ENCODE data around the gene SMIM32.

SMIM32 gene

DNA sequence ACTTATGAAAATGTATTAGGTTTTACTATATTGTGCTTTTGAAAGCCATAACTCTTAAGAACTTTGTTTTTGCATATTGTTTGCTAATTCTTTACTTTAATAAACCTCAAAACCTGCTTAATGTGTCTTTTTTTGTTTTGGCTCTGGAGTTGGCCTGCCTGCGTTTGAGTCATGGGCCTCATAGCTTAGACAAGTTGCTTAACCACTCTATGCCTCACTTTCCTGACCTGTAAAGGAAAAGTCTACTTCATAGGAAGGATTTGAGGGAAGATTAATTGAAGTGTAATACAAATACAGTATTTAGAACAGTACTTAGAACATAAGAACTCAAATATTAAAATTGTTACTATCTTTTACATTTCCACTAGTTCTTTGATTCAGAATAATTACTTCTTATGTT, 10.3 kb downstream of the SMIM32 start:
- peaks cover 38% of the 10 kb centered on the region for H3K36me3 ChIP-seq (ENCODE audit: insufficient read depth, low read length)
- no peak overlapping the region for H3K9ac ChIP-seq (ENCODE audit: low read depth, low read length)
- H3K9me3 ChIP-seq (ENCODE audit: insufficient read depth, low read depth, low read length): no peaks in the 10 kb centered on the region
- H3K4me1 ChIP-seq (ENCODE audit: insufficient read depth, low read length): no peaks in the 10 kb centered on the region
- H3K4me3 ChIP-seq (ENCODE audit: low read length): no peak overlapping the region
- H3K27me3 ChIP-seq (ENCODE audit: insufficient read depth, low read length): no peaks in the 10 kb centered on the region
- no CpG with 5 or more reads among the region's 1 CpG for WGBS
- H3K27ac ChIP-seq (ENCODE audit: low read depth, low read length): no peak overlapping the region

DNA sequence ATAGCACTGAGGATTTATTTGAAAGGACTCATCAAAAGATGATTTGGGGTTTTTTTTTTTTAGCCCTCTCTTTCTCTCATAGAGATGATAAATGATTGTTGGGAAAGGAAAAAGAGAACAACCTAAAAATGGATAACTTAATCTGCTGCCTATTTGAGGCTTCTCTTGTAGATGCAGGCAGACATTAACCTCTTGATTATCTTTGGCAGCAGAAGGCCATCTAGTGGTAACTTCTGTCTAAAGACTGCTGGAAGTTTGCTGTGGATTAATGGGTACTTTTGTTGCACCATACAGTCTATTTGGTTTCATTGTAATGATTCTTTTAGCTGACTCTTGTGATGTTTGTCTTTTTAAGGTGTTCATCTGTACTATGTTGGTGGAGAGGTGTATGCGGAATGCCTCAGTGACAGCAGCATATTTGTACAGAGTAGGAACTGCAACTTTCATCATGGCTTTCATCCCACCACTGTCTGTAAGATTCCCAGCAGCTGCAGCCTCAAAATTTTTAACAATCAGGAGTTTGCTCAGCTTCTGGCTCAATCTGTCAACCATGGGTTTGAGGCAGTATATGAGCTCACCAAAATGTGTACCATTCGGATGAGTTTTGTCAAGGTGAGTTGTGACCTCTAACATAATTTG, 18.8 kb downstream of the SMIM32 start:
- Histone ChIP-seq H3K27ac (ENCODE audit: low read depth, low read length) (no peak overlapping the region), H3K9ac (ENCODE audit: low read depth, low read length) (no peak overlapping the region), H3K9me3 (ENCODE audit: insufficient read depth, low read depth, low read length) (no peaks in the 10 kb centered on the region), H3K4me3 (ENCODE audit: low read length) (no peak overlapping the region), H3K36me3 (ENCODE audit: insufficient read depth, low read length) (peaks cover 77% of the 10 kb centered on the region), H3K4me1 (ENCODE audit: insufficient read depth, low read length) (no peaks in the 10 kb centered on the region), H3K27me3 (ENCODE audit: insufficient read depth, low read length) (no peaks in the 10 kb centered on the region)
- 100% methylated on average over 2 of the region's 2 CpGs for WGBS

DNA sequence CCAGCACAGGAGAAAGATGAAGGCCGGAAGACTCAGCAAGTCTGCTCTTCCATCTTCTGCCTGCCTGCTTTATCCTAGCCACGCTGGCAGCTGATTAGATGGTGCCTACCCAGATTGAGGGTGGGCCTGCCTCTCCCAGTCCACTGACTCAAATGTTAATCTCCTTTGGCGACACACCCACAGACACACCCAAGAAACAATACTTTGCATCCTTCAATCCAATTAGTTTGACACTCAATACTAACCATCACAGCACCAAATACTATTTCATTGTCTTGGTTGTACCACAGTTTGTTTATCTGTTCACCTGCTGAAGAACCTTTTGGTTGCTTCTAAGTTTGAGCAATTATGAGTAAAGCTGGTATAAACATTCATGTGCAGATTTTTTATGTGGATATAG, 23.7 kb downstream of the SMIM32 start:
- H3K4me3 ChIP-seq (ENCODE audit: low read length): no peak overlapping the region
- no peak overlapping the region for H3K27ac ChIP-seq (ENCODE audit: low read depth, low read length)
- H3K9ac ChIP-seq (ENCODE audit: low read depth, low read length): no peak overlapping the region
- H3K36me3 ChIP-seq (ENCODE audit: insufficient read depth, low read length): peaks cover 77% of the 10 kb centered on the region
- WGBS: 96% methylated on average over 3 of the region's 3 CpGs
- H3K4me1 ChIP-seq (ENCODE audit: insufficient read depth, low read length): no peaks in the 10 kb centered on the region
- H3K9me3 ChIP-seq (ENCODE audit: insufficient read depth, low read depth, low read length): no peaks in the 10 kb centered on the region
- no peaks in the 10 kb centered on the region for H3K27me3 ChIP-seq (ENCODE audit: insufficient read depth, low read length)

DNA sequence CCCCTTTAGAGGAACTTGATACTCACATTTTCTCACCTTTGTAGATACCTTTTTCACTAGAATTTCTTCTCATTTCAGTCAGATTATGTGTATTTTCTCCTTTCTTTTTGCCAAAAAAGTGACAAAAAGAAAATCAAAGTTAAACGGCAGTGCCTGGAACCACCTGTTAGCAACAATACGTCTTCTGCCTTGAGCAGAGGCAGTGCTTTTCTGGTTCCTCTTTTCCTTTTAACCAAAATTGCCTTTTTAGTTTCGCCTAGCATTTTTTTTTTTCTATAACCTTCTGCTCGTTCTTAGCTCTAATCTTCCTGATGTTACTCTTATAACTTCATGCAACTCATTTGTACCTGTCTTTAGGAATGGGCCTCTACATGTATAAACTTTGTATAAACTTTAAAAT, 26.1 kb downstream of the SMIM32 start:
- Histone ChIP-seq H3K4me1 (ENCODE audit: insufficient read depth, low read length) (no peaks in the 10 kb centered on the region), H3K36me3 (ENCODE audit: insufficient read depth, low read length) (peaks cover 81% of the 10 kb centered on the region), H3K27me3 (ENCODE audit: insufficient read depth, low read length) (no peaks in the 10 kb centered on the region), H3K4me3 (ENCODE audit: low read length) (no peak overlapping the region), H3K9ac (ENCODE audit: low read depth, low read length) (no peak overlapping the region), H3K27ac (ENCODE audit: low read depth, low read length) (no peak overlapping the region), H3K9me3 (ENCODE audit: insufficient read depth, low read depth, low read length) (no peaks in the 10 kb centered on the region)
- WGBS: 93% methylated on average over 4 of the region's 4 CpGs

DNA sequence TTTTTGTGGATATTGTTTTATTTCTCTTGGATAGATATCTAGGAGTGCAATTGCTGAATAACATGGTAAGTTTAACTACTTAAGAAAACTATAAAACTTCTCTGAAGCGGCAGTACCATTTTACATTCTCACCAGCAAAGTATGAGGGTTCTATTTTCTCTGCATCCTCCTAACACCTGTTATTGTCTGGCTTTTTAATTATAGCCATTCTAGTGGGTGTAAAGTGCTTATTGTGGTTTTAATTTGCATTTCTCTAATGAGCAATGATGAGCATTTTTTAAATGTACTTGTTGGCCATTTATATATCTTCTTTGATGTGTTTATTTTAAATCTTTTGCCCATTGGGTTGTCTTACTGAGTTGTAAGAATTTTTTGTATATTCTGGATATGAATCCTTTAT, 28.7 kb downstream of the SMIM32 start:
- Histone ChIP-seq H3K27me3 (ENCODE audit: insufficient read depth, low read length) (no peaks in the 10 kb centered on the region), H3K4me3 (ENCODE audit: low read length) (no peak overlapping the region), H3K27ac (ENCODE audit: low read depth, low read length) (no peak overlapping the region), H3K9me3 (ENCODE audit: insufficient read depth, low read depth, low read length) (no peaks in the 10 kb centered on the region), H3K4me1 (ENCODE audit: insufficient read depth, low read length) (no peaks in the 10 kb centered on the region), H3K36me3 (ENCODE audit: insufficient read depth, low read length) (peaks cover 89% of the 10 kb centered on the region), H3K9ac (ENCODE audit: low read depth, low read length) (no peak overlapping the region)
- no CpG with 5 or more reads among the region's 1 CpG for WGBS

DNA sequence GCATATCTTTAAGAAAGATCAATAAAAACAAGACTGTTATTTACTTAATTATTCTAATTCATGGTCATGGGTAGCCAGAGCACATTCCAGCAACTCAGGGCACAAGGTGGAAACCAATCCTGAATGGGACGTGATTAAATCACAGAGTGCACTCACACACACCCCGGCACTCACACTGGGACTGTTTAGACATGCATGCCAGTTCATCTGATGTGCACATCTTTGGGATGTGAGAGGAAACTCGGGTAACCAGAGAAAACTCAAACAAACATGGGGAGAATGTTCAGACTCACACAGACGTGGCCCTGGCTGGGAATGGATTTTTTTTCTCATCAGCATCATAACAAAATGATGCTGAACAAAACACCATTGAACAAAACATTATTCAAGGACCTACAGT, 31.0 kb downstream of the SMIM32 start:
- Histone ChIP-seq H3K4me3 (ENCODE audit: low read length) (no peak overlapping the region), H3K4me1 (ENCODE audit: insufficient read depth, low read length) (no peaks in the 10 kb centered on the region), H3K27me3 (ENCODE audit: insufficient read depth, low read length) (no peaks in the 10 kb centered on the region), H3K27ac (ENCODE audit: low read depth, low read length) (no peak overlapping the region), H3K9ac (ENCODE audit: low read depth, low read length) (no peak overlapping the region), H3K36me3 (ENCODE audit: insufficient read depth, low read length) (peaks cover 83% of the 10 kb centered on the region), H3K9me3 (ENCODE audit: insufficient read depth, low read depth, low read length) (peaks cover 2% of the 10 kb centered on the region; the same call in 1 of the 2 replicates)
- whole genome bisulfite sequencing: 84% methylated on average over 4 of the region's 4 CpGs

DNA sequence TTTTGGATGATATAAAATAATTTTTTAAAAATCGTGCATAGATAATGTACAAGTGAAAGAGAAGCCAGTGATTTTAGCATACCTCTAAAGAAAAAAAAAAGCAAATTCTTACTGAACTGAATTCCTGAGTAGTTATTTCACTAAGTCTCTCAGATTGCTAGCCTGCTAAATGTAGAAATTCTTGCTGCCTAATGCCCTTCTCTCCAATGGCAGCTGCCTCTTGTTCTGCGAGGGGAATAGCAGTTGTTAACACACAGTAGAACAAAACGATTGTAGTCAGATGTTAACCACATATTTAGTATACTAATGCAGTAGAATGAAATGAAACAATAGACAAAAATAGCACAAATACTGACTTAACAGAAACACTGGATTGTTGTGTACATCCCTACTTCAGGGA, 33.5 kb downstream of the SMIM32 start:
- Histone ChIP-seq H3K4me3 (ENCODE audit: low read length) (no peak overlapping the region), H3K9me3 (ENCODE audit: insufficient read depth, low read depth, low read length) (peaks cover 4% of the 10 kb centered on the region; the same call in 1 of the 2 replicates), H3K4me1 (ENCODE audit: insufficient read depth, low read length) (no peaks in the 10 kb centered on the region), H3K27me3 (ENCODE audit: insufficient read depth, low read length) (no peaks in the 10 kb centered on the region), H3K9ac (ENCODE audit: low read depth, low read length) (no peak overlapping the region), H3K36me3 (ENCODE audit: insufficient read depth, low read length) (peaks cover 84% of the 10 kb centered on the region), H3K27ac (ENCODE audit: low read depth, low read length) (no peak overlapping the region)
- 75% methylated on average over 1 of the region's 3 CpGs for WGBS

DNA sequence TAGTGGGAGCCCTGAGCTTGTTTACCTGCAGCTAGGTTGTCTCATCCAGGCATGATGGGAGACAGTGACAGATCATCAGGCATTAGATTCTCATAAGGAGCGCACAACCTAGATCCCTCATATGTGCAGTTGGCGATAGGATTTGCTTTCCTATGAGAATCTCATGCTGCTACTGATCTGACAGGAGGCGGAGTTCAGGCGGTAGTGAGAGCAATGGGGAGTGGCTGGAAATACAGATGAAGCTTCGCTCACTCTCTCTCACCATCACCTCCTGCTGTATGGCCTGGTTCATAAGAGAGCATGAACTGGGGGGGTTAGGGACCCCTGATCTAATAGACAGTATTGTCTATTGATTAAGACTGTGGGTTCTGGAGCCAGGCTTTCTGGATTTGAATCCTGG, 35.4 kb downstream of the SMIM32 start:
- Histone ChIP-seq H3K36me3 (ENCODE audit: insufficient read depth, low read length) (peaks cover 84% of the 10 kb centered on the region), H3K9ac (ENCODE audit: low read depth, low read length) (no peak overlapping the region), H3K9me3 (ENCODE audit: insufficient read depth, low read depth, low read length) (peaks cover 4% of the 10 kb centered on the region; the same call in 1 of the 2 replicates), H3K4me3 (ENCODE audit: low read length) (no peak overlapping the region), H3K4me1 (ENCODE audit: insufficient read depth, low read length) (no peaks in the 10 kb centered on the region), H3K27me3 (ENCODE audit: insufficient read depth, low read length) (no peaks in the 10 kb centered on the region), H3K27ac (ENCODE audit: low read depth, low read length) (no peak overlapping the region)
- 93% methylated on average over 4 of the region's 5 CpGs for WGBS

DNA sequence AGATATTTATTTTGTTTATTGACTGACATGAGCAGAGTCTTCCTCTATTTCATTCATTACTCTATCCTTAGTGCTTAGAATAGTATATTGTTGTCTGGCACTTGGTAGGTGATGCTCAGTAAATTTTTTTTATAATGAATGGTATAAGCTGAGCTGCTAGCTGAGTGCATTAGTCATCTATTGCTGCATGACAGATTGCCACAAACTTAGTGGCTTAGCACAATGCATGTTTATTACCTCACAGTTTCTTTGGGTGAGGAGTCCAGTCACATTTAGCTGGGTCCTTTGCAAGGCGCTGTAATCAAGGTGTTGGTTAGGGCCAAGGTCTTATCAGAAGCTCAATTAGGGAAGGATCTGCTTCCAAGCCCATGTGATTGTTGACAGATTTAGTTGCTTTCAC, 37.2 kb downstream of the SMIM32 start:
- Histone ChIP-seq H3K9me3 (ENCODE audit: insufficient read depth, low read depth, low read length) (peaks cover 4% of the 10 kb centered on the region; the same call in 1 of the 2 replicates), H3K27me3 (ENCODE audit: insufficient read depth, low read length) (no peaks in the 10 kb centered on the region), H3K9ac (ENCODE audit: low read depth, low read length) (no peak overlapping the region), H3K27ac (ENCODE audit: low read depth, low read length) (no peak overlapping the region), H3K4me1 (ENCODE audit: insufficient read depth, low read length) (no peaks in the 10 kb centered on the region), H3K36me3 (ENCODE audit: insufficient read depth, low read length) (peaks cover 76% of the 10 kb centered on the region), H3K4me3 (ENCODE audit: low read length) (no peak overlapping the region)
- 91% methylated on average over 1 of the region's 1 CpG for WGBS

DNA sequence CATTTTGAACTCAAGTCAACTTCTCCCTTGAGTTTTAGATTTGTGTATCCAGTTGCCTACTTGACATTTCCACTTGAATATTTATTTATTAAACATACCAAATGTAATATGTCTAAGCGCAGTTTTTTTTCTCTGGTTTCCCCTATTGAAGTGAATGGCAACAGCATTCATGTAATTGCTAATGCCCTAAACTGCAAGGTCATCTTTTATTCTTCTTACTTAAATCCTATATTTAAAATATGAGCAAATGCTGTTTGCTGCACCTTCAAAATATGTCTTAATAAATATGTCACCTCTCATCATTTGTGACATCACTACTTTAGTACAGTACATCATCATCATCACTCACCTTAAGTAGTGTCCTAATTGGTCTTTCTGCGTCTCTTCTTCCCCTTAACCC, 37.9 kb downstream of the SMIM32 start:
- peaks cover 70% of the 10 kb centered on the region for H3K36me3 ChIP-seq (ENCODE audit: insufficient read depth, low read length)

DNA sequence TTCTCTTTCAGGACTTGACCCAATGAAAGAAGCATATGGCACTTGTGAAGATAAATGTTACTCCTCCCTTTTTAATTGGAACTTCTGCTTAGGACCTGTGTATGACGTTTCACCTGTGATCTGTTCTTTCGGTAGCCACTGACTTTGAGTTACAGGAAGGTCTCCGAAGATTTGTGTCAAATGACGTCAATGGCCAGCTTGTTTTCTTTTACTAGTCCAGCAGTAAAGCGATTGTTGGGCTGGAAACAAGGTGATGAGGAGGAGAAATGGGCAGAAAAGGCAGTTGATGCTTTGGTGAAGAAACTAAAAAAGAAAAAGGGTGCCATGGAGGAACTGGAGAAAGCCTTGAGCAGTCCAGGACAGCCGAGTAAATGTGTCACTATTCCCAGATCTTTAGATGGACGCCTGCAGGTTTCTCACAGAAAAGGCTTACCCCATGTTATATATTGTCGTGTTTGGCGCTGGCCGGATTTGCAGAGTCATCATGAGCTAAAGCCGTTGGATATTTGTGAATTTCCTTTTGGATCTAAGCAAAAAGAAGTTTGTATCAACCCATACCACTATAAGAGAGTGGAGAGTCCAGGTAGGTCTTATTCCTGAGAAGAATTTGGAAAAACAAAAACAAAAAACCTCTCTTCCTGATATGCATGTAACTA, 39.3 kb downstream of the SMIM32 start:
- H3K27ac ChIP-seq (ENCODE audit: low read depth, low read length): no peak overlapping the region
- peaks cover 4% of the 10 kb centered on the region; the same call in 1 of the 2 replicates for H3K9me3 ChIP-seq (ENCODE audit: insufficient read depth, low read depth, low read length)
- no peak overlapping the region for H3K9ac ChIP-seq (ENCODE audit: low read depth, low read length)
- 95% methylated on average over 11 of the region's 11 CpGs for WGBS
- 0 out of 2 replicates have a peak, but pooled peaks cover 7% of the 10 kb centered on the region for H3K4me1 ChIP-seq (ENCODE audit: insufficient read depth, low read length)
- no peak overlapping the region for H3K4me3 ChIP-seq (ENCODE audit: low read length)
- peaks cover 68% of the 10 kb centered on the region for H3K36me3 ChIP-seq (ENCODE audit: insufficient read depth, low read length)
- no peaks in the 10 kb centered on the region for H3K27me3 ChIP-seq (ENCODE audit: insufficient read depth, low read length)

More for the DNA sequence above, 37.9 kb downstream of the SMIM32 start:
- Histone ChIP-seq H3K27ac (ENCODE audit: low read depth, low read length) (no peak overlapping the region), H3K27me3 (ENCODE audit: insufficient read depth, low read length) (no peaks in the 10 kb centered on the region), H3K9ac (ENCODE audit: low read depth, low read length) (no peak overlapping the region), H3K4me1 (ENCODE audit: insufficient read depth, low read length) (no peaks in the 10 kb centered on the region), H3K4me3 (ENCODE audit: low read length) (no peak overlapping the region), H3K9me3 (ENCODE audit: insufficient read depth, low read depth, low read length) (peaks cover 4% of the 10 kb centered on the region; the same call in 1 of the 2 replicates)
- WGBS: 91% methylated on average over 2 of the region's 2 CpGs
